KBM-7 (cell line): ENCODE results near the gene KPNA6.
"Not testable (repeated sequence)": the region's sequence is repeated elsewhere in the genome, so short reads cannot be mapped to it uniquely, and the experiment has no call there.

Source experiments
- DNase-seq: peaks from one replicate; pipeline ENCODE4 v3.0.0-alpha.2; 2015
- in situ Hi-C: fragments of 300-500 bp; cut with MboI; formaldehyde crosslinking; loops from 2 replicates; pipeline ENCODE4 v1.14.3; 2020; ENCODE audit warnings: low sequenced_read_pairs, low pct_unique_long_range_greater_than_20kb, mixed read lengths

KPNA6 gene

GRCh38 chr1:32094746-32095521, 12.9 kb upstream of the KPNA6 start:
- in situ Hi-C loops: no loop called here
- no peak for DNase-seq

- in situ Hi-C loops: no loop called here
Observed at GRCh38 chr1:32099426-32099825, 8.4 kb upstream of the KPNA6 start.

GRCh38 chr1:32100359-32100758, 7.5 kb upstream of the KPNA6 start:
- in situ Hi-C loops: no loop called here
- no peak for DNase-seq

More at GRCh38 chr1:32099426-32099825, 8.4 kb upstream of the KPNA6 start:
- DNase-seq: no peak

GRCh38 chr1:32100807-32101708, 6.8 kb upstream of the KPNA6 start:
- DNase-seq: no peak
- in situ Hi-C loops: no loop called here

GRCh38 chr1:32104127-32104526, 3.7 kb upstream of the KPNA6 start:
- in situ Hi-C loops: no loop called here
- no peak for DNase-seq

GRCh38 chr1:32105338-32105737, 2.5 kb upstream of the KPNA6 start:
- in situ Hi-C loops: no loop called here
- DNase-seq: no peak

GRCh38 chr1:32106663-32107275, 1.1 kb upstream of the KPNA6 start:
- in situ Hi-C loops: no loop called here
- DNase-seq: no peak

- in situ Hi-C loops: no loop called here
- DNase-seq: no peak
Observed at GRCh38 chr1:32111040-32111623, 3.3 kb downstream of the KPNA6 start.

GRCh38 chr1:32111789-32112188, 3.9 kb downstream of the KPNA6 start:
- in situ Hi-C loops: no loop called here
- no peak for DNase-seq

- DNase-seq: no peak
- in situ Hi-C loops: no loop called here
Observed at GRCh38 chr1:32112806-32113375, 5.0 kb downstream of the KPNA6 start.

- in situ Hi-C loops, DNase-seq: not testable (repeated sequence)
Observed at GRCh38 chr1:32113436-32113835, 5.6 kb downstream of the KPNA6 start.

GRCh38 chr1:32114420-32114819, 6.6 kb downstream of the KPNA6 start:
- no peak for DNase-seq
- in situ Hi-C loops: no loop called here

GRCh38 chr1:32115496-32115895, 7.6 kb downstream of the KPNA6 start:
- in situ Hi-C loops: no loop called here
- no peak for DNase-seq

- in situ Hi-C loops: no loop called here
- DNase-seq: no peak
Observed at GRCh38 chr1:32116531-32116930, 8.7 kb downstream of the KPNA6 start.

GRCh38 chr1:32122151-32122550, 14.3 kb downstream of the KPNA6 start:
- in situ Hi-C loops: no loop called here

GRCh38 chr1:32123361-32123760, 15.5 kb downstream of the KPNA6 start:
- in situ Hi-C loops, DNase-seq: not testable (repeated sequence)

More at GRCh38 chr1:32122151-32122550, 14.3 kb downstream of the KPNA6 start:
- peak; percentile 72 for DNase-seq

GRCh38 chr1:32125313-32125712, 17.5 kb downstream of the KPNA6 start:
- no peak for DNase-seq
- in situ Hi-C loops: no loop called here

- in situ Hi-C loops: no loop called here
- peak; percentile 22 for DNase-seq
Observed at GRCh38 chr1:32126770-32127169, 18.9 kb downstream of the KPNA6 start.
